Limb (tissue), 2 donors: ENCODE measurements around the gene OR10C1.

Source experiments
- DNase-seq, 2 donors: peaks; one replicate each; pipeline ENCODE4 v3.0.0-alpha.2; 2016; ENCODE audit errors: extremely low spot score in 2 of 2

OR10C1 gene

GRCh38 chr6:29477923-29478450, 38.9 kb downstream of the OR10C1 start:
- DNase-seq = no peak

- DNase-seq = no peak
These were observed 39.6 kb downstream of the OR10C1 start for GRCh38 chr6:29478740-29479139.

- no peak for DNase-seq
These were observed 40.5 kb downstream of the OR10C1 start for GRCh38 chr6:29479560-29479959.

GRCh38 chr6:29483186-29483585, 44.1 kb downstream of the OR10C1 start:
- DNase-seq = no peak

GRCh38 chr6:29483735-29484134, 44.6 kb downstream of the OR10C1 start:
- no peak for DNase-seq

- no peak for DNase-seq
These were observed 47.5 kb downstream of the OR10C1 start for GRCh38 chr6:29486577-29486976.

GRCh38 chr6:29487131-29487530, 48.0 kb downstream of the OR10C1 start:
- DNase-seq = no peak

GRCh38 chr6:29487660-29488059, 48.6 kb downstream of the OR10C1 start, which contains the start of gene MAS1L:
Gene MAS1L, minus strand, starts transcription at chr6:29487956. Its CDS starts 54 bp downstream, at chr6:29487902.
- no peak for DNase-seq

GRCh38 chr6:29488874-29489273, 49.8 kb downstream of the OR10C1 start:
- no peak for DNase-seq

GRCh38 chr6:29489286-29489685, 50.2 kb downstream of the OR10C1 start:
- DNase-seq = no peak

GRCh38 chr6:29490055-29490454, 50.9 kb downstream of the OR10C1 start:
- DNase-seq = no peak

GRCh38 chr6:29490552-29490951, 51.4 kb downstream of the OR10C1 start:
- no peak for DNase-seq
